GM12801 (cell line): ENCODE results near the gene AHDC1.

ENCODE experiments used
- CTCF ChIP-seq: IDR thresholded peaks from one replicate; pipeline ENCODE4 v1.5.1; 2011; ENCODE audit warnings: control low read depth; ENCODE audit not compliant: insufficient read length; ENCODE audit errors: extremely low read depth

AHDC1 gene

GRCh38 chr1:27597516-27598294 lies 6.2 kb downstream of the AHDC1 start:
- no peak for TF ChIP-seq CTCF

DNA sequence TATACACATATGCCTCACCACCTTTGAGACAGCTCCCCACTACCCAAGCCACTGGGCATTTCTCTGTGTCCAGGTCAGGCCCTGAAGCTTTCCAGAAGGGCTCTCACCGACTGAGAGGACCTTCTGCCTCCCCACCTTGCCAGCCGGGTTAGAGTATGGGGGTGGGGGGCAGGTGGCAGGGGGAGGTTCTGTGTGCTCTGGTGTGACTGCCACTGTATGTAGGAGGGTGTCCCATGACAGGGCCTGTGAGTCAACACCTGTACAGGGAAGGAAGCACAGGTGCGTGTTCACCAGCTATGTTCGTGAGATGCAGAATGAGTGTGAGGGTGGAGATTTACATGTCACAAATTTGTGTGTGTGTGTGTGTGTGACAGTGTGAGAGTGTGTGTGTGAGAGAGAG lies 7.0 kb downstream of the AHDC1 start:
- no peak for TF ChIP-seq CTCF

DNA sequence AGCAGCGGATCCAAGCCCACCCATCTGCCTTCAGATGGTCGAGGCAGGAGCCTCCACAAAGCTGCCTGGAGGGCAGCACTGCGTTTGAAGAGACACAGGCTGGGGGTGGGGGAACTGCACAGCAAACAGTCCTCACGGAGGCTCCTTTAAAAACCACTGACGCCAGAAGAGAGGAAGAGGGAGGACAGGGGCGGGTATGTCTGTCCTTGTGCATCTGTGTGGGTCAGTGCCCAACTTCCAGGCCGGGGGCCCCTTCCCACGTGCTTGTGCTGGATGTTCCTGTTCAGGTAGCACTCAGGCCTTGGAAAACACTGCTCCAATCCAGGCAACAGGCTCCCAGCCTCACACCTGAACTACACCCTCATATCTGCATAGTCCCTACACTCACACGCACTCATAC lies 7.7 kb downstream of the AHDC1 start:
- TF ChIP-seq CTCF = no peak

- TF ChIP-seq CTCF = no peak
Observed at GRCh38 chr1:27595597-27595996, 8.3 kb downstream of the AHDC1 start.

DNA sequence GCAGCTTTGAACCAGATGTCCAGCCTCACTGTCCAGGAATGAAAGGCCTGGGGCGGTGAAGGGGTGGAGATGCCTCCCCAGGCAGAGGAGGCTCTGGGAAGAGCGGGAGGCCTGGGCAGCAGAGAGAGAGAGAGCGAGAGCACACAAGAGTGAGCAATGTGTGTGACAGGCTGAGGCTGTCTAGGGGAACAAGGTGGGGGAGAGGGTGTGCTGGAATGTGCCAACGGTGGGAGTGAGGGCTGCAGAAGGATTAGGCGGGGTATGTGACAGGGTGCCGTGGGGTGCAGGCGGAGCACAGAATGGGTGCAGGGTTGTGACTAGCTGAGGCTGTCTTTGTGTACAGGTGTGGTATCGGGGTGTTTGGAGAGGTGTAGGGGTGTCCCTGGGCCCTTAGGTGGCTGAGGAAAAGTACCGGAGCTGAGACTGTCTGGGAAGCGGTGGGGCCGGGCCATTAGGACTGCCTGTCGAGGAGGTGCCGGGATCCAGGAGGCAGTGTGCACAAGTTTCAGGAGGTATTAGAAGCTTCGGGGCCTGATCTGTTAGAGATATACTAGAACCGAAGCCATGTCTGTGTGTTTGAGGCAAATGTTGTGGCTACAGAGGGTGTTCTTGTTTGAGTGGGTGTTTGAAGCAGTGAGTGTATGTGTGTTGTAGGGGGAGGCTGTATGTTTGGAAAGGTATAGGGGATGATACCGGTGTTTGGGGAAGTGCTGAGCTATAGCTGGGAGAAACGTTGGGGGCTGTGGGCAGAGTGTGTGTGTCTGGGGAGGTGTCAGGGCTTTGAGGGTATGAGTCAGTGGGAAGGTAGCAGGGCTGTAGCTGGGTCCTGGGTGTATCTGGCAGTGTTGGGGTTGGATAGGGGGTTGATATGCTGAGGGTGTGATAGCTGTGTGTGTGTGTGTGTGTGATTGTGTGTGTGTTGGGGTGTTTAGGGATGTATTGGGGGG lies 9.1 kb downstream of the AHDC1 start:
- TF ChIP-seq CTCF = no peak

- no peak for TF ChIP-seq CTCF
Observed at GRCh38 chr1:27593678-27594563, 10.0 kb downstream of the AHDC1 start.
